Astrocyte of the cerebellum (primary cell): ENCODE data around the gene EFCAB14.
A peak's percentile ranks its signal among the peaks of the same experiment; 100 is the strongest.
"Not testable (repeated sequence)": the region's sequence is repeated elsewhere in the genome, so short reads cannot be mapped to it uniquely, and the experiment has no call there.

Source experiments
- DNase-seq: peaks from one replicate; pipeline ENCODE4 v3.0.0-alpha.2; 2011; ENCODE audit warnings: low read depth
- H3K4me3 ChIP-seq: 2 replicates; pipeline ENCODE4 v1.5.1; 2011; ENCODE audit warnings: mild to moderate bottlenecking, low read depth, low read length, moderate library complexity
- CTCF ChIP-seq: IDR thresholded peaks from 2 replicates; pipeline ENCODE4 v1.5.1; 2012; ENCODE audit warnings: low read length, low read depth, moderate library complexity, mild to moderate bottlenecking; ENCODE audit errors: missing control alignments
- in situ Hi-C: cut with HindIII; loops from 2 replicates; pipeline ENCODE4 v1.10.0; 2017; ENCODE audit warnings: low sequenced_read_pairs

Gene EFCAB14

GRCh38 chr1:46749404-46749803 is 30.5 kb upstream of the EFCAB14 start:
- no peak for TF ChIP-seq CTCF
- H3K4me3 ChIP-seq: no peak overlapping the region
- in situ Hi-C loops: no loop called here
- no peak for DNase-seq

DNA sequence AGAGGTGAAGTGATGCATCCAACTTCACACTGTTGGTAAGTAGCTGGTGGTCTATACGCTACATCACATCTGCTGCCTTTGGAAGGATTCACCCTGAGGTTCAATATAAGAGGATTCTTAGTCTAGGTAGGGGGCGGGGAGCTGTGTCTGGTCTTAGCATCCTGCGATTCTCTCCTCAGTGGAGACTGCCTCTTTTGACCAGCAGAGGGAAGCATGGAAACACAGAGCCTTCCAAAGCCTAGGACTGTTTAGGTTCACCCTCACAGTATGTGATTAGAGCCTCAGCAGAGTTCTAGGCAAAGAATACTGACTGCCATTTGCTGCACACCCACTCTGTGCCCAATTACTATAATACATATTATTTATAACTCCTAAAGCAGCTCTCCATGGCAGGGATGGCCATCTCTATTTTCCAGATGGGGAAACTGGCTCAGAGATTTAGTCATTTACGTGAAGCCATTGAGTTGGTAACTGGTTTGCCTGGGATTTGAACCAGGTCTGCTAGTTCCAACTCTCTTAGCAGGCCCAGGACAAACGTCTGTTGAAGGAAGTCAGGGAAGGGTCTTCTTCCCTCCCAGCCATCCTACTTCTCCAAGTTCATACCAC is 28.9 kb upstream of the EFCAB14 start:
- H3K4me3 ChIP-seq: no peak overlapping the region
- in situ Hi-C loops: no loop called here
- DNase-seq: peak; percentile 3
- peak; percentile 72 for TF ChIP-seq CTCF

DNA sequence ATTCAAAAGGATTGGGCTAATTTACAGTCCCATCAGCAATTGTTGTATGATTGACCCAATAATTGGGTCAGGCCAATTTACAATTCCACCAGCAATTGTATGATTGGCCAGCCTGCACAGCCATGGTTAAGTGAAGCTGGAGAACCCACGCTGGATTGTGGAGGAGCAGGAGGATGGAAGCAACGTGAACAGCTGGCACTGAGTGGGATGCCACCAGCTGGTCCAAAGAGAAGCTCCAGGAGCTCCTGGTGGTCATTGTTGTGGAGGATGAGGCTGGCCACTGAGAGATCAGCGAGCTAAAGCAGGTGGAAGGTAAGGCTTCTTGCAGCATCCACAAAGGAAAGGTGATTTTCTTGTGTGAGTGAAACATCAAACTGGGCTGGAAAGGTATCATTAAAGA is 23.2 kb upstream of the EFCAB14 start:
- no peak for TF ChIP-seq CTCF
- DNase-seq: no peak
- in situ Hi-C loops: no loop called here
- no peak overlapping the region for H3K4me3 ChIP-seq

DNA sequence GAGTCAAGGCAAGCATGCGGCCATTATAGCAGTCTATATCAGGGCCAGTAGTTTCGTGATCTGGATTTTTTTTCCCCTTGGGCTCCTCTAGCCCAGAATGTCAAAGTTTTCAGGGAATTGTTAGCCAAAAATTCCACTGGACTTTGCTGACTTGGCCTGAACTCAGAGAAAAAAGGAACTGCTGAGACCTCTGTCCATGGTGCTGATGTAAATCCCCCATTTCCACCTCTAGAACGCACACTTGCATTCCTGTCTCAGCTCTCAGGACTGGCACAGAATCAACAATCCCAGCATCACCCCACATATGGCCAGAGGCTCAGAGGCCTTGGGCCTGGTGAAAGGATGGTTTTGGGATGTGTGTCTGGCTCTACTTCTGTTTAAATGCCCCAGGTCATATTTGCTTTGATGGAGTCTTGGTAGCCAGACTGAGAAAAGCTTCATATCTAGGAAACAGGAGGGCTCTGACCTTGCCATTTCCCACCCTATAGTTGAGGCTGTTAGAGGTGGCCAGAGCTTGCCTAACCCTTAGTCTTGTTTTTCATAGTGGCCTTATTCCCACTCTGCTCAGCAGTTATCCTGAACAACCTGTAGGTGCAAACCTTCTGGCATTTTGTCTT is 16.9 kb upstream of the EFCAB14 start:
- DNase-seq: peak; percentile 60
- TF ChIP-seq CTCF: peak; percentile 57
- no peak overlapping the region for H3K4me3 ChIP-seq
- in situ Hi-C loops: no loop called here

GRCh38 chr1:46728327-46728873 is 9.5 kb upstream of the EFCAB14 start:
- in situ Hi-C loops, DNase-seq, H3K4me3 ChIP-seq: not testable (repeated sequence)

- no peak for TF ChIP-seq CTCF
- in situ Hi-C loops: no loop called here
- no peak overlapping the region for H3K4me3 ChIP-seq
- no peak for DNase-seq
These were observed 6.8 kb upstream of the EFCAB14 start for GRCh38 chr1:46725736-46726108.

- peak; percentile 93 for TF ChIP-seq CTCF
- H3K4me3 ChIP-seq: no peak overlapping the region
- DNase-seq: peak; percentile 81
- in situ Hi-C loops: no loop called here
These were observed 6.2 kb upstream of the EFCAB14 start for GRCh38 chr1:46724991-46725735.
